Sigmoid colon (tissue), 3 donors: ENCODE results near the gene EVI2A.

ENCODE experiments used
- CTCF ChIP-seq, 4 experiments: fragments of 450-650 bp in 3 of 4; fragments of 200-600 bp in 1 of 4; IDR thresholded peaks; one replicate each; pipeline ENCODE4 v1.5.1; 2016 to 2019; ENCODE audit warnings: antibody characterized with exemption in 4 of 4, mild to moderate bottlenecking in 3 of 4, moderate library complexity in 2 of 4
- POLR2A ChIP-seq, 2 donors: fragments of 450-650 bp; IDR thresholded peaks; one replicate each; pipeline ENCODE4 v1.6.1; 2016; ENCODE audit warnings: antibody characterized with exemption in 2 of 2, mild to moderate bottlenecking in 2 of 2, moderate library complexity in 2 of 2

- TF ChIP-seq CTCF (IDR thresholded peaks at IDR 0.05) = no peak
- TF ChIP-seq POLR2A (IDR thresholded peaks at IDR 0.05) = no peak
Measured at GRCh38 chr17:31314782-31315100, 6.7 kb downstream of the EVI2A start.
